Measurements from ENCODE around the gene FBXO31.

Gene FBXO31

DNA sequence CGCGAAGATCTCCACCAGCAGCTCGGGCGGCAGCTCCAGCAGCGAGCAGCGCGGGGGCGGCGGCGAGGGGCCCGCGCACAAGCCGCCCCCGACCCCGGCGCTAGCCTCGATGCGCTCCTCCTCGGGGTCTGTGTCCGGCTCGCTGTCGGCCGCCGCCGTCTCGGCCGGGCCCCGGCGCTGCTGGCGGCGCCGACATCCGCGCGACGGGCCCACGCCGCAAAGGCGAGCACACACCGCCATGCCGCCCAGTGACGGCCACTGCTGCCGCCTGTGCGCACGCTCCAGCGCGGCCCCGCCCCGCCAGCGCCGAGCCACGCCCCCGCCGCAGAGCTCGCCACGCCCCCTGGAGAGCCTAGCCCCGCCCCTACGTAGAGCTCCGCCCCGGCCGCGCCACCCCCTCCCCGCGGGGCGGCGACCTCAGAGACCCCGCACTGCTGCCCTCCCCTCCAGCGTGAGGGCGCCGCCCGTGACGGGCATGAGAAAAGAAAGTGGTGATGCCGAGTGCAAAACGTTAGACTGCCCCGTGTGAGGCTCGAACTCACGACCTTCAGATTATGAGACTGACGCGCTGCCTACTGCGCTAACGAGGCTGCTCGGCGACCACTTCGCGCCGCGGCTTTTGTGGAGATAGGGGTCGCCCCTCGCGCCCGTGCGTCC is at the start of gene FBXO31:
FBXO31 (minus strand) TSS at position 272 of the 657 bp plus-strand sequence; CDS start at position 240, 32 bp downstream.
- Histone ChIP-seq H3K27me3 (ENCODE audit: control insufficient read depth, insufficient read depth, low read length) (no peaks in the 10 kb centered on the region), H3K4me1 (ENCODE audit: control insufficient read depth, insufficient read depth, low read length) (peaks cover 27% of the 10 kb centered on the region), H3K36me3 (ENCODE audit: control insufficient read depth, insufficient read depth, low read length) (no peaks in the 10 kb centered on the region), H3K9ac (ENCODE audit: low read length) (peak within 1 kb of the TSS; percentile 77), H3K4me3 (ENCODE audit: low read length) (peak within 1 kb of the TSS; percentile 86), H3K27ac (ENCODE audit: low read depth, low read length) (peak within 1 kb of the TSS; percentile 95)

DNA sequence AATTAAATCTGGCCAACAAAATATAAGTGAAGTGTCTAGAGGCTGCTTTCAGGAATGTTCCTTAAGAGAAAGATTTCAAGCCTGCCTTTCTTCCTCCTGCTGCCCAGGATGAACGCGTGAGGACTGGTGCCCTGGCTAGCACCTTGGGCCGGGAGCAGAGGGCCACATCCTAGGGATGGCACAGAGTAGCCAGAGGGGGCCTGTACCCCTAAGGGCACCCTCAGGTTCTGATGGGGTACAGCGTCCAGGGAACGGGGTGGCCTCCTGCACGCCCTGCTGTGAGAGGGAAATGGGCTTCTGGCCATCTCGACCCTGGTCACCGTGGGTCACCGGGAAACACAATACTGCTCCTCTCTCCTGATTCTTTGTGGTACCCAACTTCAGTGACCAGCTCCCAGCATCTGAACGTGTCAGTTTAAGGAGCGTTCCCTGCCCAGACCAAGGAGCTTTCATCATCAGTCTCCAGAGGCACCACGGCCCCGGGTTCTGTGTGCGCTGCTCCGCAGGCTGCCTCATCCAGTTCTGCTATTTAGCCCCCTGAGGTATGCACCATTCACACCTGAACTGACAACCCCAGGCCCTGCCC is 48.8 kb upstream of the FBXO31 start:
- H3K9ac ChIP-seq (ENCODE audit: low read length) = no peak overlapping the region
- no peaks in the 10 kb centered on the region for H3K27me3 ChIP-seq (ENCODE audit: control insufficient read depth, insufficient read depth, low read length)
- H3K27ac ChIP-seq (ENCODE audit: low read depth, low read length) = peak overlapping the region; percentile 17
- H3K4me1 ChIP-seq (ENCODE audit: control insufficient read depth, insufficient read depth, low read length) = peaks cover 13% of the 10 kb centered on the region
- no peak overlapping the region for H3K4me3 ChIP-seq (ENCODE audit: low read length)
- peaks cover 2% of the 10 kb centered on the region for H3K36me3 ChIP-seq (ENCODE audit: control insufficient read depth, insufficient read depth, low read length)

DNA sequence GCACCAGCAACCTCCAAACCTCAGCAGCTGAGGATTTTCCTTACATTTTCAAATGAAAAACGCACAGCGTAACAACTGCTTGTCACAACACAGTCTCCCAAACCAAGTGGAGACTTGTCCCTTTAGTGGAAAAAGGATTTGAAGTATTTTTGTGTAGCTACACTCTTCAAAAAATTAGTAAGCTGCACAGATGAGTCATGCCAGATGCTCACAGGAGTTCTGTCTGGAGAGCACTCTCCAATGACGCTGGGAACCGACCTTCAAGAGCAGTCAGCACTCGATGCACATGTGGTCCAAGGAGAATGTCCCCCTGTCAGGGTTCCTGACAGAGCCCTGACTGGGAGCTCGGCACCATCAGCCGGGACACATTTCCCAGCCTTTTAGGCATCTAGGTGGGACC is 48.4 kb upstream of the FBXO31 start:
- no peaks in the 10 kb centered on the region for H3K27me3 ChIP-seq (ENCODE audit: control insufficient read depth, insufficient read depth, low read length)
- H3K36me3 ChIP-seq (ENCODE audit: control insufficient read depth, insufficient read depth, low read length) = peaks cover 2% of the 10 kb centered on the region
- no peak overlapping the region for H3K27ac ChIP-seq (ENCODE audit: low read depth, low read length)
- H3K4me1 ChIP-seq (ENCODE audit: control insufficient read depth, insufficient read depth, low read length) = peaks cover 13% of the 10 kb centered on the region
- no peak overlapping the region for H3K4me3 ChIP-seq (ENCODE audit: low read length)
- no peak overlapping the region for H3K9ac ChIP-seq (ENCODE audit: low read length)

DNA sequence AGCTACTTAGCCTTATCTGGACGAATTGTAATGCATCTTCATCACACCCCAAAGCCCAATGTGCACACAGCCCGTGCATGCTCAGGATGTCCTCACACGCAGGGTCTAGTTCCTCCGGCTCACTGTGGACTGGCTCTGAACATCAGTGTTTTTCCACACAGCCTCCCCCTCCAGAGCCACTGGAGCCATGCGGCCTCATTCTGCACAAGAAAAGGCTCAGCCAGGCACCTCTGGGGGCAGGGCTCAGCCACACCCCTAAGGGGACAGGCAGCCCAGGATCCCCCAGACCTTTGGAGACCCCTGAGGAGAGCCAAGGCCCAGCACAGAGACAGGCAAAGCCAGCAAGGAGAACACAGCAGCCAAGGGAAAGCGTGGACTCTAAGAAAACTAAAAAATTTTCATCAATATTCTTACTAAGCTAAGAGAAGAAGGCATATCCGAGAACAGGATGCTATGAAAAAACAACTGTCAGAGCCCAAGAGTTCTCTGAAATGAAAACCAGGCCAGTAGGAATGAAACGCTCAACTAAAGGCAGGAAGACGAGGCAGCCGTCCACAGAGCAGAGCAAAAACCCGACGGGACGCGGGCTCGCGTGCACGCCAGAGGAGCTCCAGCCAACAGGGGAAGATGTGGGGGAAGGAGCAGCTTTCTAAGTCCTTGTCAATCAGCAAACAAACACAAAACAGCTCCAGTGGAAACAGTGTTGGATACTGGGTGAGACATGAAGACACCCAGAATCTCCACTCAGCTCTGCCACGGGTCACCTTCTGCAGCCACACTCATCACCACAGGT is 43.0 kb upstream of the FBXO31 start:
- Histone ChIP-seq H3K27ac (ENCODE audit: low read depth, low read length) (no peak overlapping the region), H3K4me3 (ENCODE audit: low read length) (no peak overlapping the region), H3K36me3 (ENCODE audit: control insufficient read depth, insufficient read depth, low read length) (peaks cover 8% of the 10 kb centered on the region), H3K27me3 (ENCODE audit: control insufficient read depth, insufficient read depth, low read length) (no peaks in the 10 kb centered on the region), H3K9ac (ENCODE audit: low read length) (no peak overlapping the region), H3K4me1 (ENCODE audit: control insufficient read depth, insufficient read depth, low read length) (no peaks in the 10 kb centered on the region)

GRCh38 chr16:87425941-87426340 is 42.4 kb upstream of the FBXO31 start:
- no peaks in the 10 kb centered on the region for H3K27me3 ChIP-seq (ENCODE audit: control insufficient read depth, insufficient read depth, low read length)
- no peak overlapping the region for H3K27ac ChIP-seq (ENCODE audit: low read depth, low read length)
- no peak overlapping the region for H3K4me3 ChIP-seq (ENCODE audit: low read length)
- peaks cover 8% of the 10 kb centered on the region for H3K36me3 ChIP-seq (ENCODE audit: control insufficient read depth, insufficient read depth, low read length)
- H3K9ac ChIP-seq (ENCODE audit: low read length) = no peak overlapping the region
- H3K4me1 ChIP-seq (ENCODE audit: control insufficient read depth, insufficient read depth, low read length) = no peaks in the 10 kb centered on the region

GRCh38 chr16:87424266-87424665 is 40.7 kb upstream of the FBXO31 start:
- H3K9ac ChIP-seq (ENCODE audit: low read length) = no peak overlapping the region
- H3K27ac ChIP-seq (ENCODE audit: low read depth, low read length) = no peak overlapping the region
- no peaks in the 10 kb centered on the region for H3K4me1 ChIP-seq (ENCODE audit: control insufficient read depth, insufficient read depth, low read length)
- H3K36me3 ChIP-seq (ENCODE audit: control insufficient read depth, insufficient read depth, low read length) = peaks cover 12% of the 10 kb centered on the region
- no peaks in the 10 kb centered on the region for H3K27me3 ChIP-seq (ENCODE audit: control insufficient read depth, insufficient read depth, low read length)
- no peak overlapping the region for H3K4me3 ChIP-seq (ENCODE audit: low read length)

GRCh38 chr16:87423429-87423828 is 39.9 kb upstream of the FBXO31 start:
- Histone ChIP-seq H3K4me1 (ENCODE audit: control insufficient read depth, insufficient read depth, low read length) (no peaks in the 10 kb centered on the region), H3K27me3 (ENCODE audit: control insufficient read depth, insufficient read depth, low read length) (no peaks in the 10 kb centered on the region), H3K27ac (ENCODE audit: low read depth, low read length) (no peak overlapping the region), H3K36me3 (ENCODE audit: control insufficient read depth, insufficient read depth, low read length) (peaks cover 12% of the 10 kb centered on the region), H3K9ac (ENCODE audit: low read length) (no peak overlapping the region), H3K4me3 (ENCODE audit: low read length) (no peak overlapping the region)

DNA sequence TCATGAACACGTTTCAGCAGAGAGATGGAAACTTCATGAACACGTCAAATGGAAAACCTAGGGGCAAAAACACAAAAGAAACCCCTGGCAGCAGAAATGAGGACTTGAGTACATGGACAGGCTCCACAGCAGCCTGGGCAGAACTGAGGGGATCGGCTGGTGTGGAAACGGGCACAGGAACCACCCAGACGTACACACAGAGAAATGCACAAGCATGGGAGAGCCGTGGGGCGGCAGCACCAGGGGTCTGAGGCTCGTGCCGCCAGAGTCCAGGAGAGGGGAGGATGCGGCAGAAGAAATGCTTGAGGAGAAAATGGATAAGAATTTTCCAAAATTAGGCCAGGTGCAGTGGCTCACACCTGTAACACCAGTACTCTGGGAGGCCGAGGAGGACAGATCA is 38.5 kb upstream of the FBXO31 start:
- no peak overlapping the region for H3K4me3 ChIP-seq (ENCODE audit: low read length)
- no peak overlapping the region for H3K9ac ChIP-seq (ENCODE audit: low read length)
- H3K36me3 ChIP-seq (ENCODE audit: control insufficient read depth, insufficient read depth, low read length) = peaks cover 15% of the 10 kb centered on the region
- H3K4me1 ChIP-seq (ENCODE audit: control insufficient read depth, insufficient read depth, low read length) = no peaks in the 10 kb centered on the region
- H3K27me3 ChIP-seq (ENCODE audit: control insufficient read depth, insufficient read depth, low read length) = no peaks in the 10 kb centered on the region
- H3K27ac ChIP-seq (ENCODE audit: low read depth, low read length) = no peak overlapping the region

DNA sequence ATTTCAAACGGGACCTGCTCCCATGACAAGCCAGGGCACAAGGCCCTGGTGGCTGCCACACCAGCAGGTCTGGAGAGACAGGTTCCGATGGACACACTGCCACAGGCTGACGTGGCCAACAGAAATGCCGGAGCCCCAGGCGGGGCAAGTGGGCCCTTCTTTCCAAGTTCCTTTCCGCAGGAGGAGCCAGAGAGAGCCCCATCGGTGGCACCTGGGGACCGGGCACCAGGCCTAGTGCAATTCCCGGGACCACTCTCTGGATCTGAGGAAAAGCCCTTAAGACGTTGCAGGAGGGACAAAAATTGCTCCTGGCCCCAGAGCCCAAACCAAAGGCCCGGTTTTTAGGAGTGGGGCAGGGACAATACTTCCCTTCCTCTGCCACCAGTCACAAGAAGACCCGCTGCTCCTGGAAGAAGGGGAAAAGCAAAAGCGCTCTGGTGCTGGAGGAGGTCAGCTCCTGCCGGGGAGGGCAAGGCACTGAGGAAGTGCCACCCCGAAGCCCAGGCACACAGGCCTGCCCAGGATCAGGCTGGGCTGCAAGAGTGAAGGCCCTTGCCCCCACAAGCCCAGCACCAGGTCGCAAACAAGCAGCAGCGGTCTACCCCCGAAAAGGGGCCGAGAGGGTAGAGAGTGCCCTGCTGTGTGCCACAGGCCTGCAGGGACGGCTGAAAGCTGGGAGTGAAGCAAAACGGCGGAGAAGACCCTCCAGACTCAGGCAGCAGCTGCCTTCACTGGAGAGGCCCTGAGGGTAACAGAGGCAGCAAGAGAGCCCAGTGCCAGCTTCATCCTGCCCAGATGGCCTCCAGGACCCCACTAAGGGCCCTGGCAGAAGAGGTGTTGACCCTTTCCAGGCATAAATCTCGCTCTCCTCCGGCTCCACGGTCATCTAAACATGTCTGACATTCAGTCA is 37.7 kb upstream of the FBXO31 start:
- Histone ChIP-seq H3K27ac (ENCODE audit: low read depth, low read length) (no peak overlapping the region), H3K36me3 (ENCODE audit: control insufficient read depth, insufficient read depth, low read length) (peaks cover 17% of the 10 kb centered on the region), H3K9ac (ENCODE audit: low read length) (no peak overlapping the region), H3K4me1 (ENCODE audit: control insufficient read depth, insufficient read depth, low read length) (no peaks in the 10 kb centered on the region), H3K4me3 (ENCODE audit: low read length) (no peak overlapping the region), H3K27me3 (ENCODE audit: control insufficient read depth, insufficient read depth, low read length) (no peaks in the 10 kb centered on the region)

DNA sequence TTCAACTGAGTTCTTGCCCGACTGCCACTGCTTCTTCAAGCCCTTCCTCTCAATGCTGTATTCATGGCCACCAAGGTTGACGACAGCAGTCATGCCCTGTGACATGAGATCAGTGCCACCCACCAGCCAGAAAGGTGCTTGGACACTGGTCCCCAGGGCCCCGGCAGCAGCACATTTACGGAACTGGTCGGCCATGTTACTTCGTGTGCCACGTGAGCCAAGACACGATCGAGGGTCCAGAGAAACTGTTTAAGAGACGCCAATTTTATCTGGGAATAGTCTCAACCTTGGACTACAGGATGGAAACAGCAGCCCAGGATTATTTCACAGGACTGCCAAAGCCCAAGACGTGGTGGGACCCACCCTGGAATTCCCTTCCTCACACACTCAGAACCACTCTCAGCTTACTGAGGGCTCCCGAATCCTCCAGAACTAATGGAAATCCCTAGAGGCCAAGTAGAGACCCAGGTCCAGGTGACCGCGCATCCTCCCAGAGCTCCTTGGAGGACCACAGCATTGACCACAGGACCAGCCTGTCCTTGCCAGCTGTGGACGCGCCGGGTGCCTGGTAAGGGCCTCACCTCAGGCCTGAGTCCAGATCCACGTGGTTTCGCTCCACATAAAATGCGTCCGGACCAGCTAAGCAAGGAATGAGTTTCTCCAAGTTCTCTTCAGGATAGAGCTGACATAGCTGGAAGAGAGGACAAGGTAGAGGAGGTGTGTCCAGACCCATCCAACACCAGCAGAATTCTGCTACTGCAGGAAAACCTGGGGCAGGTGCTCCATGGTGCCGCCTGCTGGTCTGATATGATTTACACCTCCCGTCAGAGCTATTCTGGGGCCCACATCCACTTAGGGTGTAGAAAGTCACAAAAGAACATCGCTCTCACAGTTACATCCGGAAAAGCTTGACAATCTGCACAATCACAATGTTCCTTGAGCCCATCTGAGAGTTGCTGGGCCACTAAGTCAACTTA is 36.7 kb upstream of the FBXO31 start:
- H3K36me3 ChIP-seq (ENCODE audit: control insufficient read depth, insufficient read depth, low read length) = peaks cover 17% of the 10 kb centered on the region
- H3K27me3 ChIP-seq (ENCODE audit: control insufficient read depth, insufficient read depth, low read length) = no peaks in the 10 kb centered on the region
- no peak overlapping the region for H3K27ac ChIP-seq (ENCODE audit: low read depth, low read length)
- H3K4me1 ChIP-seq (ENCODE audit: control insufficient read depth, insufficient read depth, low read length) = no peaks in the 10 kb centered on the region
- H3K4me3 ChIP-seq (ENCODE audit: low read length) = no peak overlapping the region
- H3K9ac ChIP-seq (ENCODE audit: low read length) = no peak overlapping the region

GRCh38 chr16:87418644-87419043 is 35.1 kb upstream of the FBXO31 start:
- H3K9ac ChIP-seq (ENCODE audit: low read length) = no peak overlapping the region
- H3K27me3 ChIP-seq (ENCODE audit: control insufficient read depth, insufficient read depth, low read length) = no peaks in the 10 kb centered on the region
- no peak overlapping the region for H3K27ac ChIP-seq (ENCODE audit: low read depth, low read length)
- peaks cover 18% of the 10 kb centered on the region for H3K36me3 ChIP-seq (ENCODE audit: control insufficient read depth, insufficient read depth, low read length)
- no peak overlapping the region for H3K4me3 ChIP-seq (ENCODE audit: low read length)
- no peaks in the 10 kb centered on the region for H3K4me1 ChIP-seq (ENCODE audit: control insufficient read depth, insufficient read depth, low read length)

Measured in rectal smooth muscle tissue (tissue), 1 donor.